ENCODE data around the gene KRT77.
"Not testable (repeated sequence)": the region's sequence is repeated elsewhere in the genome, so short reads cannot be mapped to it uniquely, and the experiment has no call there.

The KRT77 gene

DNA sequence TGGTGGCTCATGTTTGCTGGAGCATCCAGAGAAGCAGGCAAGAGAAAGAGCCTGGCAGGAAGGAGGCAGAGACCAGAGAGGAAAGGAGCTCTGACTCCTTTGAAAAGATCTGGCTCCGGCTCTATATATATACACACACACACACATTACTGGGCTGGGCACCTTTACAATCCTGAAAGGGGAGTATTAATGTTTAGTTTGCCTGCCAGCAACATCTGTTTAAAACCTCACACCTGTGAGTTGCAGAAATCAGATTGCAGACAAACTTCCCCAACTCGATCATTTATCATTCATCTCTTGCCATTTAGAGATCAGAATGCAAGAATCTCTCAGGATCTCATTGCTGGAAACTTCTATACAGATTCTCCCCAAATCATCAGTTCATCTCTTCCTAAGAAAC is at the start of gene KRT77:
Gene KRT77, minus strand, starts transcription at position 101 of the 400 bp plus-strand sequence. Its CDS starts 90 bp downstream, at position 11.
- DNase-seq (ENCODE audit: low spot score) = no peak

DNA sequence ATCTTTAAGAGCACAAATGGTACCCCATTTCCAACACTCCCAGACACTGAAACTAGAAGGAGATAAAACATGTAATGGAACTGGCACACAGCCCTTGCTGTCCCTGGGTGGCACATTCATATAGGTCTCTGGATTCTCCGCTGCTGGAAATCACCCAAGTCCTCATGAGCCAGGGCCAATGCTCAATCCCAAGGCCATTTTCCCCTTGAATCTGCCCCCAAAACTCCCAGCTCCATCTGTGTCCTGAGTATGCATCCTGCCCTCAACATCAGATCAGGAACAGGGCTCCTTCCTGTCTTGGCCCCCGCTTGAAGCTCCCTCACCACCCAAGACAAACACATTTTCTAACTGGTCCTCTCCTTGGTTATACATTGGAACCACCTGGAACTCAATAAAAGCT is 49.2 kb upstream of the KRT77 start:
- DNase-seq (ENCODE audit: low spot score) = no peak

DNA sequence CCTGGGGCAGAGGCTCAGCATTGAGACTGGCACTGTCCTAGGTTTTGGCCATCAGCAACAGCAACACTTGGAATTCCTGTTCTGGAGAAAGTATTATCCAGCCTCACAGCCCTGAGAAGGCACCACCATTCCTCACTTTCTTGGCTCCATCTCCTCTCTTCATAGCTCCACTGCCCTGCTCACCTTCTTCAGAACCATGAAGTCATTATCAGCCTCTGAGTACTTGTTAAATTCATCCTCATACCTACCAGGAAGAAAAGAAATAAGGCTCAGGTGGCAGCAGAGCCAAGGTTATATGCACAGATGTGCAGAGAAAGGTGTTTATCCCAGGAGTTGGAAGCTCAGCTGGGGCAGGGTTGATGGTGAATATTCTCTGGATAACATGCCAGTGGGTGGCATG is 48.5 kb upstream of the KRT77 start:
- DNase-seq (ENCODE audit: low spot score) = no peak

DNA sequence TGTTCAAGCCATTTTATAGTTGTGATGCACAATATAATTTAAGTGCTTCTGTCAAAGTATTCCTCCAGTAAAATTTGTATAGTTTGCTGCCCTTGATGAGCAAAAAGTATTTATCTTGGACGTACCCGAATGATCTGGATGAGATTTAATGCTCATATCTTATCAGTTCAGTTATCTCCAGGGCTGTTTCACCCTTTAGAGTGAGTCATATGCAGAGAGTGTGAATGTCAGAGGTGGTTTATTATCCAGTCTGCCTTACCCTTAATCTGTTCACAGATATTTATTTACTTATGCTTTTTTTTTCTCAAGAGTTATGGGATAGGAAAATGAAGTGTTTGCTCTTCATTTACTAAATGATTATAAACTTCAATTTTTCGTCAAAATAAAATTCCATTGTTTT is 47.2 kb upstream of the KRT77 start:
- DNase-seq (ENCODE audit: low spot score) = not testable (repeated sequence)

DNA sequence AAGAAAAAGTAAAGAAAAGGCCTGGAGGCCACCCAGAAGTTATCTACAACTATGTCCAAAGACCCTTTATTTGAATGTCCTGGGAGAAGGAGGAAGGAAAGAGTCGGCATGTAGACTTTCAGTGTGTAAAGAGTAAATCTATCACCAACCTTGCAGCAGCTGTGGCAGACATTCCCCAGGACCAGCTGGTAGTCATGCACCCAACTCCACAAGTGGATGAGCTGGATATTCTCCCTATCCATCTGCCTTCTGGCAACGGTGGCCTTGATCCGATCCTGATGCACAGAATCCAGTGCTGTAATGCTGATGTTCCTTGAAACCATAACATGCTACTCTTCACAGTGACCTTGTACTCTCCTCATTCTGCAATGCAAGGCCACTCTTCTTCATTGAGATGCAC is 46.5 kb upstream of the KRT77 start:
- no peak for DNase-seq (ENCODE audit: low spot score)

DNA sequence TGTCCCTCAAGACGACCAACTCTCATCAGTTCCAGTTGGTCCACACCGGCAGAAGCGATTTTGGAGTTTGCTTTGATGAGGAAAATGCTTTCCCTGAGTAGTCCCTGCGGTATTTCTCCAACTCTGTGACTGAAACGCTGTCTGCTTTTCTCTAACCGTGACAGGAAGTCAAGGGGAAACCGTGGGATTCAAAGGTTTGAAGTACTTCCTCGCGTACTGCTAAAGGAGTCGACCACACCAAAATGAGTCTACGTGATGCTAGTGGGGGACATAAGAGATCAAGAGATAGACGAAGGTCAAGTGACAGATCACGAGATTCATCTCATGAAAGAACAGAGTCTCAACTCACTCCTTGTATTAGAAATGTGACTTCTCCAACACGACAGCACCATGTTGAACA is 45.3 kb upstream of the KRT77 start:
- no peak for DNase-seq (ENCODE audit: low spot score)

DNA sequence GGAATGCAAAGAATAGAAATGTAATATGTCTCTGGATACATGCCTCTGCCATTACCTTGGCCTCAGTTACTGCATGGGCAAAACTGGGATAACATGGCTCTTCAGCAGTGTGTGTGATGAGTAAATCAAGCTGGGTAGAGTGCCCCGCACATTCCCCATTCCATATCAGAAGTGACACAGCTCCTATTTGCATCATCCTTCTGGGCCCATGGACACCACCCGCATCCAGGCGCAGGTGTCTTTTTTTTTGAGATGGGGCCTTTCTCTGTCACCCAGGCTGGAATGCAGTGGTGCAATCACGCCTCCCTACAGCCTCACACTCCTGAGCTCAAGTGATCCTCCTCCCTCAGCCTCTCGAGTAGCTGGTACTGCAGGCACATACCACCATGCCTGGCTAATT is 42.2 kb upstream of the KRT77 start:
- no peak for DNase-seq (ENCODE audit: low spot score)

DNA sequence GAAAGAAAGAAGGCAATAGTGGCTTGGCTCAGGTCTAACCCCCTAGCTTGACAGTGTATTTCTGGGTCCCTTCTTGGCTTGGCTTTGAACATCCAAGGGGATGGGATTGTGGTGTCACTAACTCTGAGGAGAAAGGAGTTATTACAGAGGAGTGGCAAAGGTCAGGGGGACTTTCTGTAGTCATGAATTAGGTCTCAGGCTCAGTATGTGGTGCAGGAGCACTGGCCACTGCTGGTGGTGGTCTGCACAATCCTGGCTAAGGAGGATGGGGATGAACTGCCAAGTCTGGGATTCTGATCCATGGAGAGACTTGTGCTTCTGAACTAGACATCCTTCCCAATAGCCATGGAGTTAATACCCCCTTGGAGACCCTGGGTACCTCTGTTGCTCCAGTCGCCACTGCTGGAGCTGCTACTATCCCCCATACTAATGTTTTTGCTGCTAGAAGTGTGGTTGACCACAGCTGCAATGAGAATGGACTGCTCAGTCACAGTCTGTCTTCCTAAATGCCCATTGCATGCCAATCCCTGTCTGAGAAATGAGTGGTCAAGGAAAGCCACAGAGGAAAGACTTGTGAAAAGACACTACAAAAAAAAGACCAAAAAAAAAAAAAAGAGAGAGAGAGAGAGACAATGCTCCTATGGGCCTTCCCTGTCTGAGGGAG is 41.3 kb upstream of the KRT77 start:
- DNase-seq (ENCODE audit: low spot score) = no peak

DNA sequence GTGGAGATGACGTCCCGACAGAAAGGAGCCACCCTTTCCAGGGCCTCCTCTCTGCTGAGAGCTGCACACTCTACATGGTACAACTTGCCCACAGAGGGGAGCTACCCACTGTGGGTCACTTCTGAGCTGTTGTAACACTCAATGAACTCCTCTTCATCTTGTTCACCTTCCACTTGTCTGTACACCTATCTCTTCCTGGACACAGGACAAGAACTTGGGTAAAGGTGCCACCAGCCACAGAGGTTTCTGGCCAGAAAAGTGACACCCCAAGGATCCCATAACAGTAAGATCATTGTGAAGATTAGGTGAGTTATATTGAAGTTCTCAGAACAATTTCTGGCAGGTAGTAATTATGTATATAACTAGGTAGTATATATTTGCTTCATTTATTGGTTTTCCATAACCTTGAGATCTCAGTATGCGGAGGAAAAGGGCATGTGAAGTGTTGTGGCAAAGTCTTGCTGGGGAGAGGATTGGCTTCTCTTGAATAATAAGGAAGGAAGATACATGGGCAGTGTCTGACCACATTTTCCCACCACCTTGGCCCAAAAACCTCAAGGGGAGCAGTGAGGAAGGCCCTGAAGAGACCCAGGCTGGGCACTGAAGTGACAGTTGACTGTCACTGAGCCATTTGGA is 39.6 kb upstream of the KRT77 start:
- DNase-seq (ENCODE audit: low spot score) = no peak

DNA sequence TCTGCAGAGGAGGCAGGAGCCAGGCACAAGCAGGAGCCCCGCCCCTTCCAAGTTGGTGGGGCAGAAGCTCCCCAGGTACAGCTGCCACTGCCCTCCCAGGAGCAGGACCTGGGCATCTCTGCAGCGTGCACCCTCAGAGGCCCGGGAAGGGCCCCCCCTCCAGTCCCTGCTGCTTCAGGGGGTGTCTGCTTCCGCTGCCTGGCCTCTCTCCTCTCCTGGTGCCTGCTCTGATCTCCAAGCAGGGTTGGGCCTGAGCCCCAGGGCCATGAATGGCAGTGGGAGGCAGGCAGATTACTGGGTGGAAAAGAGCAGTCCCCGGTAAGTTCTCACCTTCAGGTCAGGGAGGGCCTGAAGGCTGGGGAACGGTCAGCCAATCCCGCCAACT is 38.9 kb upstream of the KRT77 start:
- DNase-seq (ENCODE audit: low spot score) = no peak

DNA sequence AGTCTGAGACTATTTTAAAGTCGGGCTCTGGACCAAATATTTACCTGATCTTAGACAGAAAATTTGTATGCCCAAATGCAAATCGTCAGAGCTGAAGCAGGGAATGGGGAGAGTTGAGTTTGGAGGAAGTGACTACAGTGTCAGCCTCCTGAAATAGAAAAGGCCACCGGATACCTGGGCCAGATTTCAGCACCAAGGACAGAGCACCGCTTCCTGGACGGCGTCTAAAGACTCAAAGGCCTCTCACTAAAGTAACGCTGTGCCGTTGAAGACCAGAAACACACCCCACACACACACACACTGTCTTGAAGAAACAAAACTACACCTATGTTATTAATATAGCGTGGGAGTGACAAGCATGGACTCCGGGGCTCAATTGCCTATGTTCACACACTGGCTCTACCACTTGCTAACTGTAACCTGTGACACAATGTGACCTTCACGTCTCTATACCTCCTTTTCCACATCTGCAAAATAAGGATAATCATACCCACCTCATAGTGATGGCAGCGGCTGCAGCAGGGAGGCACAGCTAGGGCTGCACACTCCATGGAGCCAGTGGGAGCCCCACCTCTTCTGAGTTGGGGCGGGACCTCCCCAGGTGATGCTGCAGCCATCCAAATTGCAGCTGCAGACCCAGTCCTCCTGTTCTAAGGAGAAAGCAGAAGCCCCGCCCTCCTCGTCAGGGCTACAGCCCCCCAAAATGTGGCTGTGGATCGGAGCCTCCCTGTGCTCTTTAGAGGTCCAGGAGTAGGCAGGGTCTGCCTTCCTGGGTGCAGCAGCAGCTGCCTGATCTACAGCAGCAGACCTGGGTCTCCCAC is 38.3 kb upstream of the KRT77 start:
- DNase-seq (ENCODE audit: low spot score) = no peak

DNA sequence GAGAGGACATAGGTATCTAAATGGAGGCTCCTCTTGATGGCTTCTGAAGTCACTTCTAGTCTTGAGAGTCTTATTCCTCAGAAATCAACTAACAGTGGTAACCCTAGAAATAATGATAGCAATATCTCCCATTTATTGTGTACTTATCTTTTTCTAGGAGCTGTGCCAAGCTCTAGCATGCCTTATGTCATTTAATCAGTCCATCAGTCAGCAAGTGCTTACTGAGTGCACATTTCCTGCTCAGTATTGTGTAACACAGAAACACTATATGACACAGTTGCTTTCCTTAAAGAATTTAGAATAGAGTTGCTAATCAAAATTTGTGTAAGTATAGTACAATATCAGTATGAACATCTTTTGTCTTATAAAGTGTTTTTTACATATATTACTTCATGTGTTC is 37.3 kb upstream of the KRT77 start:
- no peak for DNase-seq (ENCODE audit: low spot score)

DNA sequence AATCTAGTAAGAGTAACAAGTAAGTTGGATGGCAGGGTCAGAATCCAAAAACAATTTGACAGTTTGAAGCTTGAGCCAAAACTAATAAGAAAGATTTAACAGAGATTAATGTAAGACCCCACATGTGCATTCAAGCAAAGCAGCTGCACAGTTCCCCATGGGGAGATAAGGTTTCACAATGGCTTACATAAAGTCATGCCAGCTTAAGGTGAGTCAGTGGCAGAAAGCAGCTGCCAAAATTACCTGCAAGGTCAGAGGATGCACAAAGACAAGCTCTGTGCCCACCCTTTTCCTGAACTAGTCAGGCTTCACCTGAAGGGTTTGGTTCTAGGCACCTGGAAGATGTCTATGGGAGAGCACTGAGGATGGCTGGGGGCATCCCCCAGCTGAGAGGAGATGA is 36.6 kb upstream of the KRT77 start:
- no peak for DNase-seq (ENCODE audit: low spot score)

DNA sequence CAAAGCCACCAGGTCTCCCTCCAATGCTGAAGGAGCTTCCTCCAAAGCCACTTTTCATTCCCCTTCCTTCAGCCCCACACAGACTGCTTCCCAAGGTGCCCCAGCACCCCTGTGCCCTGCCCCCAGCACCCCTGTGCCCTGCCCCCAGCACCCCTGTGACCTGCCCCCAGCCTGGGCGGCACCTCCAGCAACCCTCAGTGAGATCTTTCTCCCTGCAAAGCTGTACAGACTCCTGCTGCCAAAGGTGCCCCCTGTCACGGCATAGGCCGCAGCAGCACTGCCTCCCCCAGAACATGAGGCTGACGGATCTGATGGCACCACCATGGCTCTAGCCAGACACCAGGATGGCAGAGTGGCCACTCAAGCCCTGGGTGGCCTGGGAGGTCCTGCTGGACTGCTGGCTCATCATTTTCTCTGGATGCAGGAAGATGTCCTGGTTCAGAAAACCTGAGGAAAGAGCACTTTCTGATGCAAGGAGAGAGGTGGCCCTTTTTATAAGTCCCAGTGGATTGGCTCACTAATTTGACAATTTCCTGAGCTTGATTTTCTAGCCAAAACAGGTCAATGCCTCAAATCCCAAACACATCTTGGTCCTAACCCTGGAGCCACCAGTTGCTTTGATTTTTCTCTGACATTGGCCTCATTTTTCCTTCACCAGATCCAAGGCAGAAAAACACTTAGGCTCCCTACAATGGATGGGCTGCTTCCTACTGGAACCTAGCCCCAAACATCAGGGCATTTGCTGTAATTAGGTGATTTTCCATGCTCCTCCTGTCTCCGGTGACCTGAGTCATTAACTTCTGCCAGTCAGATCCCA is 32.7 kb upstream of the KRT77 start:
- DNase-seq (ENCODE audit: low spot score) = no peak

DNA sequence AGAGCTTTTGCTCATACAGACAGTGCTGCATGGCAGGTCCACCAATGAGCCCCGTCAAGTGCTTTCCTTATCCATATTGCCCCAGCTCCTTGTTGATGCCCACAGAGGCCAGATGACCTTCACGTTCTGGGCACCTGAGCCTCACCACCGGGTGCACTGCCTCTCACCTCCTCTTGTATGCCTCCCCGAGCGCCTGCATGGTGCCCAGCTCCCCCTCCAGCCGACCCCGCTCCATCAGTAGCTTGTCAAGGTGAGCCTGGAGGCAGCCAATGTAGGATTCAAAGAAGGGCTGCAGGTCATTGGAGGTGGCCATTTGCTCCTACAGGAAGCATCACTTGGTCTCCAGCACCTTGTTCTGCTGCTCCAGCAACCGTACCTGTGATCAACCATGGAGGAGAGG is 31.8 kb upstream of the KRT77 start:
- no peak for DNase-seq (ENCODE audit: low spot score)

DNA sequence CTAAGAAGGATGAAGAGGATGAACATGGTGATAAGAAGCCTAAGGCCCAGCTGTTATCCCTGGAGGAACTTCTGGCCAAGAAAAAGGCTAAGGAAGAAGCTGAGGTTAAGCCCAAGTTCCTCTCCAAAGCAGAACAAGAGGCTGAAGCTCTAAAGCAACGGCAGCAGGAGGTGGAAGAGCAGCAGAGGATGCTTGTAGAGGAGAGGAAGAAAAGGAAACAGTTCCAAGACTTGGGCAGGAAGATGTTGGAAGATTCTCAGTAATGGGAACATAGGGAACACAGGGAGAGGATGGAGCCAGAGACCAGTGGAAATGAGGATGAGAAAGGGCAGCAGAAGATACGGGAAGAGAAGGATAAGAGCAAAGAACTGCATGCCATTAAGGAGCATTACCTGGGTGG is 27.5 kb upstream of the KRT77 start:
- no peak for DNase-seq (ENCODE audit: low spot score)

DNA sequence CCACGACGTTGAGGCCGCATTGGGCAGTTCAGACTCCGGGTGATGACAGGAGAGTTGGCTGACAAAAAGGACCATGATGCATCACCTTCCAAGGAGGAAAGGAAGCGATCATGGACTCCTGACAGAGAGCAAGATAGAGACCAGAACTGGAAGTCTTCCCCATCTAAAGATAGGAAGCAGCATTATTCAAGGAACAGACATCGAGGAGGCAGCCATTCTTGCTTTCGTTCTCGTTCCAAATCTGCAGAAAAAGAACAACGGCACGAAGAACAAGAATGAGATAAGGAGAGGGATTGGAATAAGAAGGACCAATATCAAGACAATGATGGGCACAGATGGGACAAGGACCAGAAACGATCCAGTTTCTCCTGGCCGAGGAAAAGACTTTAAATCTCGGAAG is 27.1 kb upstream of the KRT77 start:
- no peak for DNase-seq (ENCODE audit: low spot score)

DNA sequence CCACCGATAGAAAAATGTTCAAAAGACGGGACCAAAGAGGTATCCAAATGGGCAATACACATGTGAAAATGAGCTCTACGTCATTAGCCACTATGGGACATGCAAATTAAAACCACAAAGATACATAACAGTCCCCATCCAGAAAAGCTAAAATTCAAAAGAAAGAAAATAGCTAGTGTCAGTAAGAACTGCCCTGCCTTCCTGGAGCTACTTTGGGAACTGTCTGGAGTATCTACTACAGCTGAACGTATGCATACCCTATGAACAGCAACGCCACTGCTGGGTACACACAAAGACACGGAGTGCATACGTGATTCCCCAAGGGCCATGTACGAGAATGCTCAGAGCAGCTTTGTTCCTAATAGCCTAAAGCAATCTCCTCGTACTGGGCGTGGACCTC is 25.8 kb upstream of the KRT77 start:
- no peak for DNase-seq (ENCODE audit: low spot score)

DNA sequence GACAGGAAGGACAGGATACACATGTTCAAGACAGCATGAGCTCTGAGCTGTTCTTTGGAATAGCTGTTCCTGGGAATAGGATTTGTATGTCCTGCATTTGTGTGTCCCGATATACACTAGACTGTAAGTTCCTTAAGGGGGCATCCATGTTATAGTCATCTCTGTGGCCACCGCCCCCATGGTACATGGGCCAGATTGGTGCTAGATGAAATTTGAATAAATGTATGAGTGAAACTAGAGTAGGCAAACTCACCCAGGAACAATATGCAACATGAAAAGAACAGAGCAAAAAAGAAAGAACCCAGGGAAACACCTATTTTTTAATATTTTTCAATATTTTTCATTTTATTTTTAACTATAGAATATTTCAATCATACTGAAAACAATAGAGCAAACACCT is 25.1 kb upstream of the KRT77 start:
- DNase-seq (ENCODE audit: low spot score) = no peak

DNA sequence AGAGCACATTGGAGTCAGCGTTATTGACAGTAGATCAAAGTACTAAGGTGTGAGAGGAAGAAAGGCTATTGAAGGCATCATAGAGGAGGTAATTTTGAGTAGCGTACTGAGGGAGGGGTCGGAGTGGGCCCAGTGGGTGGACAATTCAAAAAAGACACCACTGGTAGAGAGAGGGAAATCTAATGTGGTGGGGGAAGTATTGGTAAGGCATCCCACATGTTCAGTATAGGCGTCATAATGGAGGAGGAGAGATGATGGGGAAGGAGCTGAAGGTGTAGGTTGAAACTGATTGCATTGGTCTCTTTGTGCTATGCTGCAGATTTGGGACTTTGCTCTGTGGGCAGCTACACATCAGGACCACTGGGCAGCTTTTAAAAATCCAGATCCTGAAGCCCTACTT is 23.7 kb upstream of the KRT77 start:
- no peak for DNase-seq (ENCODE audit: low spot score)

DNA sequence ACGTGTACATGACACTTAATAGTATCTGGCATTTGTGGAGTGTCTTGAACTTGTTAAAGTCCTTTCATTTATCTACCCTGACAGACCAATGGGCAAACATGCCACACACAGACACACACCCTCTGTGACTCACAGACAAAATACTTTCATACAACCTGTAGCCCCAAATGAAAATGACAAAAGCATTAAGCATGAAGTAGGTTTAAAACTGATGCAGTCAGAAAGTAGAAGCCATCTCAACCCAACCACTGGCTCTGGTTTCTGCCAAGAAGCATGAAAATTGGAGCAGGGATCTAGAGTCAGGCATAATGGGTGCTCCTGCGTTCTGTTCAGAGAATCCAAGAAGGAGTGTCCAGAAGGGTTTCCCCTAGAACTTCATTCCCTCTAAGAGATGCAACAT is 23.1 kb upstream of the KRT77 start:
- no peak for DNase-seq (ENCODE audit: low spot score)

DNA sequence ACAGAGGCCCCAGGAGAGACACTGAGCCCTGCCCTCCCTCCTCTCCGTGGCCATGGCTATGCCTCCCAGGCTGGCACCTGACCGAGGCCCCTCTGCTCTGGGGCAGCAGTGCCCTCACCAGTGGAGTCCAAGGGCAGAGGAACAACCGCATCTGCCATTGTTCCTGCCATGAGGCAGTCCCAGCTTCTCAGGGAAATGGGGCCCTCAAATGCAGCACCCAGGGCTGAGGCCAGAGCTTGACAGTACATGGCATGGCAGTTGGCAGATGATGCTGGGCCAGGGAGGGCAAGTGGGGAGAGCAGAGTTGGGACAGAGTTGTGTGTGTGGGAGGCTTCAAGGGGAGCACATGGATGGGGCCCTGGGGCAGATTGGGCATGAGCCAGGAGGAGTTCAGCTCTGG is 21.1 kb upstream of the KRT77 start:
- DNase-seq (ENCODE audit: low spot score) = no peak

DNA sequence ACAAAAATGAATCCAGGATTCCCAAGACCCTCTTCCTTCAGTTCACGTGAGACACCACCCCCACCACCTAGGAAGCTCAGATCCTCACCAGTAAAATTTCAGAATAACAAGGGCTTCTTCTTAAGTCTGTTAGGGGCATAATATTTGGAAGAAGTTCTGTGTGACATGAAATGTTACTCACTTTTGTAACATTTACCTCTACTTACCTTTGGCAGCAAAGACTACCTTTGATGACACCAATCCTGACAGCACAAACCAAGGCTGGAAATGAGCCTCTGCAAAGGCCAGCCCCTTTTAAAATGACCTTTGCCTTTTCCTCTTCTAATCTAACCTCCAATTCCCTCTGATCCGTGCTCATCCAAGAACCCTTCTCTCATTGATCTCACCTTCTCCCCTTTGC is 19.4 kb upstream of the KRT77 start:
- DNase-seq (ENCODE audit: low spot score) = no peak
